ENCODE data around the gene PSMG3. TPM values are rescaled to one million over a fixed set of nuclear protein-coding genes. Genes with fewer than 3 reads are reported as not detected.

PSMG3 gene
- total RNA-seq, 1 experiment from 2014 or later: 63.0 TPM

GRCh38 chr7:1591876-1592275 is 22.0 kb upstream of the PSMG3 start:
- Histone ChIP-seq H3K27ac (ENCODE audit: insufficient read length, low read depth, low read length) (no peak overlapping the region), H3K9ac (ENCODE audit: extremely low read depth, insufficient read length, low read length) (no peak overlapping the region), H2BK5ac (ENCODE audit: insufficient read length, low read length) (no peak overlapping the region), H3K23ac (ENCODE audit: insufficient read length, low read depth, low read length) (no peak overlapping the region), H3K27me3 (ENCODE audit: insufficient read depth, low read length) (no peaks in the 10 kb centered on the region), H3K4ac (ENCODE audit: low read depth, low read length) (no peak overlapping the region), H3K14ac (ENCODE audit: insufficient read depth, low read length) (no peak overlapping the region), H3K23me2 (ENCODE audit: insufficient read length, low read depth, low read length, poor library complexity, severe bottlenecking) (no peaks in the 10 kb centered on the region), H3K56ac (ENCODE audit: insufficient read length, low read depth, low read length) (no peak overlapping the region), H4K8ac (replicated peaks; ENCODE audit: insufficient read length, low read depth, low read length) (no peak overlapping the region), H2BK120ac (ENCODE audit: low read depth, low read length, poor library complexity, severe bottlenecking) (no peak overlapping the region), H4K5ac (ENCODE audit: insufficient read length, low read depth, low read length) (no peak overlapping the region), H2BK20ac (ENCODE audit: low read depth, low read length, poor library complexity, severe bottlenecking) (no peak overlapping the region), H2AK5ac (ENCODE audit: insufficient read length, low read length) (no peak overlapping the region), H3T11ph (ENCODE audit: low read length) (no peak overlapping the region), H3K4me1 (ENCODE audit: insufficient read depth, low read length) (no peaks in the 10 kb centered on the region), H3K9me3 (ENCODE audit: control insufficient read depth, low read depth, low read length) (no peaks in the 10 kb centered on the region), H3K18ac (ENCODE audit: insufficient read length, low read depth, low read length) (no peak overlapping the region), H3K4me2 (ENCODE audit: insufficient read depth, insufficient read length, low read length) (no peak overlapping the region), H4K20me1 (ENCODE audit: control insufficient read depth, insufficient read depth, insufficient read length) (no peaks in the 10 kb centered on the region), H2BK15ac (ENCODE audit: low read depth, low read length) (no peak overlapping the region), H2AFZ (ENCODE audit: low read length) (no peak overlapping the region), H4K91ac (ENCODE audit: insufficient read length, low read depth, low read length) (no peak overlapping the region), H2BK12ac (ENCODE audit: insufficient read length, low read depth, low read length) (no peak overlapping the region), H3K79me2 (ENCODE audit: insufficient read depth, low read length) (no peaks in the 10 kb centered on the region), H3K79me1 (ENCODE audit: insufficient read depth, low read depth, low read length, poor library complexity, severe bottlenecking) (no peaks in the 10 kb centered on the region)
- H3K4me3 Mint-ChIP-seq: no peak overlapping the region; a peak in 1 of 5 replicates
- WGBS (ENCODE audit: extremely low coverage, insufficient read length, low lambda C conversion rate): no CpG with 5 or more reads among the region's 15 CpGs
- no peak for TF ChIP-seq CTCF (conservative IDR thresholded peaks at IDR 0.05)
- H3K9me3 Mint-ChIP-seq: peaks cover 7 to 8% of the 10 kb centered on the region in 2 experiments; a peak in 3 of 5 replicates
- H3K27ac Mint-ChIP-seq: no peak overlapping the region; a peak in 1 of 7 replicates
- no peak for DNase-seq
- peaks cover 22% of the 10 kb centered on the region for H3K27me3 Mint-ChIP-seq (ENCODE audit: low read depth)
- H3K36me3 Mint-ChIP-seq (ENCODE audit: insufficient read depth in 1 of 3, low read depth in 3 of 3): peaks cover 2 to 16% (median 3%) of the 10 kb centered on the region in 3 experiments; a peak in 6 of 7 replicates
- peaks cover 14 to 17% of the 10 kb centered on the region in 2 experiments for H3K4me1 Mint-ChIP-seq

Data from H9 (cell line).